GM12892 (cell line): Measurements from ENCODE around the gene G2E3.

Experiments
- POLR2AphosphoS5 ChIP-seq: IDR thresholded peaks from 2 replicates; pipeline ENCODE4 v1.6.1; 2011; ENCODE audit warnings: low read depth, low read length, control low read depth
- TAF1 ChIP-seq: IDR thresholded peaks from 2 replicates; pipeline ENCODE4 v1.6.1; 2011; ENCODE audit warnings: low read depth, mild to moderate bottlenecking, control low read depth, low read length, borderline replicate concordance

DNA sequence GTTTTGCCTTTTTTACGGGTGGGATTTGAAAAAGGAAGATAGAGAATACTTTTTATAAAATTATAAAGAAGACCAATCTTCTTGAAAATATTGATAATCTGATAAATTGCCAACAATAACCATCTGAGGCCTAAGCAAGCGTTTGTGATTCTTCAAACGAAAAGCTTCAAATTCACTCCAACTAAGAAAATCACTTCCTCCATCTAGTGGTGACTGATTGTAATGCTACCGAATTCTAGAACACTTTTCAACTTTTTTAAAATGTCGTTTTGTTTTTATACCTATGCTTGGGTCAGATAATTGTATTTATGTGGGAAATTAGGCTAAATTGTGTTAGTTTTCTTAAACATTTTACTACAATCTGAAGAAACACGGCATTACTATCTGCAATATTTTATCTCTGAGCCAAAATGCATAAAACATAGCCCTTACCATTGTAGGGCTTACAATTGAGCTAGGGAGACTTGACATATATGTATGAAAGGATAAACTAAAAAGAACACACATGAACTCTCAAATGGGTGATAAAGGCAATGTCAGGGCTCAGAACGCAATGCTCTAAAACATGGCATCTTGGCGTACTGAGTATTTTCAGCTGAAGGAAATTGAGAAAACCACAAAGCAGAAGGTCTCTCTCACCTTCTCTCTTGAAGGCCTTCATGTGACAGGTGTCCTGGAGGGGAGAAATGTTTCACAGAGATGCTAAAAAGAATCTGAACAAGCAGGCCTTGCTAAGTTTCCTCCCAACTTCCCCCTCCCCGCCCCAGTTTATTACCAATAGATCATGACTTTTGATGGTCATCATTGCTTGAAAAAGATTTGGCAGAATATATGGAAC, 36.8 kb upstream of the G2E3 start:
- TF ChIP-seq POLR2AphosphoS5 (no peak), TAF1 (no peak)
